PC-9 (cell line): ENCODE results near the gene EHBP1L1.

Experiments
- CTCF ChIP-seq: fragments of 200-600 bp; sonication (generic); conservative IDR thresholded peaks from 2 replicates; pipeline ENCODE4 v1.6.1; 2017; ENCODE audit warnings: mixed run types, antibody characterized with exemption, mild to moderate bottlenecking, moderate library complexity
- EZH2 ChIP-seq: fragments of 200-600 bp; sonication (generic); IDR thresholded peaks from 2 replicates; pipeline ENCODE4 v1.8.0; 2017; ENCODE audit warnings: antibody characterized with exemption, low read depth

DNA sequence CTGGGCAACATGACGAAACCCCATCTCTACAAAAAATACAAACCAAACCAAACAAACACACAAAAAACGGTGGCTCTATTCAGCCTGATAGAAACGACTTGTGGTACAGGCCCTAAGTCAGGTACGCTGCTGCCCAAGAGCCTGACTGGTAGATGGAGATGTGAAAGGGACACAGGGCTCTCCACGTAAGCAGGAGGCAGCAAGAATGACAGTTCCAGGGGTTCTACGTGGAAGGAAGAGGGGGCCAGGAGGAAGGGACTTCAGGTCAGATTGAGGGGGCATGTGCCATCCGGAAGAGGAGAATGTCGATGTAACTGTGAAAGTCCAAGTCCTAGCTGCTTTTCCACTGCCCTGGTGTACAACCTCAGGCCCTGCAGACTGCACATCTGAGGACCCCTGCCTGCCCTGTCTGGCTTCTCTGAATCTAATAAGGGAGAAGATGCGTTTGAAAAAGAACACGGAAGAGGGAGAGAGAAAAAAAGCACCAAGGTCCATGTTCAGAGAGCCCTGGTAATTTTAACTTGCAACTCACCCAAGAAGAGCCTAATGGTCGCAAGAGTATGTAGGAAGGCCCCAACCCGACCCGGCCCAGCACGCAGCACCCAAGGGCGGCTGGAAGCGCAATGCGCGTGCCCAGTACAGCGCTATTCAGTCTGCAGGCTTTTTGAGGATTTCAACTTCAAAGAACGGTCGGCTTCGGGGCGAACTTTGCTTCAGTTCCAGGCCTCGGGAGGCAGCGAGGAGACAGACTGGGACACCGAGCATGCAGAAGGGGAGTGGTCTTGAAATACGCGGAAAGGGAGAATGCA lies 6.5 kb upstream of the EHBP1L1 start:
- TF ChIP-seq CTCF (no peak), EZH2 (no peak)
